DOHH2 (cell line): Measurements from ENCODE around the gene PAX6.

Experiments used
- EZH2phosphoT487 ChIP-seq: fragments of 200-600 bp; sonication (generic); IDR thresholded peaks from 2 replicates; pipeline ENCODE4 v1.6.1; 2017; ENCODE audit warnings: borderline replicate concordance, mild to moderate bottlenecking, antibody characterized with exemption, low read length, moderate library complexity, mixed read lengths
- TF ChIP-seq, protein P1 (sequence below): fragments of 200-600 bp; sonication (generic); IDR thresholded peaks from one replicate; pipeline ENCODE4 v1.5.1; 2014; ENCODE audit warnings: antibody characterized with exemption, mild to moderate bottlenecking, low read depth, low read length; ENCODE audit not compliant: poor library complexity, severe bottlenecking

DNA sequence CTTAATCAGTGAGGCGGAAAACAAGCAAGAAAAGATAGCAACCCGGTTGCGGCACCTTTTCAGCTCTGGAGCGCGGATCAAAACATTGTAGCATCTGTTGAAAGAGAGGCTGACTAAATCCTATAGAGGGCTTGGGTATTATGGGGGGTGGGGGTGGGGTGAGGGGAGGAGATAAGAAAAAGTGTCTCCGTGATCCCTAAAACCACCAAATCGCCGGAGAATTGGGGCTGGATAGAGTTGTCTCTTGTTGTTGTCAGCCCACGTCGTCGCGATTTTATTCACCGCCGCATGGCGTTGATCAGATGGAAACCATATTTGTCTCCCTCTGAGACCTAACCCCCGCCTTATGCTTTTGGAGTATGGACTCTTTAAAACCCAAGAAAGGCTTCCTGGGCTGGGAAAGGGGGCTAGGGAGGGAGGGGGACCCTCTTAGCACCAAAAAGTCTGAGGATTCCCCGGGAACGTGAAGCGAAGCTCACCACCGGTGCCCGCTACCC lies 13.0 kb downstream of the PAX6 start:
- TF ChIP-seq, protein P1, sequence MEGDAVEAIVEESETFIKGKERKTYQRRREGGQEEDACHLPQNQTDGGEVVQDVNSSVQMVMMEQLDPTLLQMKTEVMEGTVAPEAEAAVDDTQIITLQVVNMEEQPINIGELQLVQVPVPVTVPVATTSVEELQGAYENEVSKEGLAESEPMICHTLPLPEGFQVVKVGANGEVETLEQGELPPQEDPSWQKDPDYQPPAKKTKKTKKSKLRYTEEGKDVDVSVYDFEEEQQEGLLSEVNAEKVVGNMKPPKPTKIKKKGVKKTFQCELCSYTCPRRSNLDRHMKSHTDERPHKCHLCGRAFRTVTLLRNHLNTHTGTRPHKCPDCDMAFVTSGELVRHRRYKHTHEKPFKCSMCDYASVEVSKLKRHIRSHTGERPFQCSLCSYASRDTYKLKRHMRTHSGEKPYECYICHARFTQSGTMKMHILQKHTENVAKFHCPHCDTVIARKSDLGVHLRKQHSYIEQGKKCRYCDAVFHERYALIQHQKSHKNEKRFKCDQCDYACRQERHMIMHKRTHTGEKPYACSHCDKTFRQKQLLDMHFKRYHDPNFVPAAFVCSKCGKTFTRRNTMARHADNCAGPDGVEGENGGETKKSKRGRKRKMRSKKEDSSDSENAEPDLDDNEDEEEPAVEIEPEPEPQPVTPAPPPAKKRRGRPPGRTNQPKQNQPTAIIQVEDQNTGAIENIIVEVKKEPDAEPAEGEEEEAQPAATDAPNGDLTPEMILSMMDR = no peak
- no peak for TF ChIP-seq EZH2phosphoT487
